GM12873 (cell line): ENCODE data around the gene SMPD1.

Experiments used
- TF ChIP-seq, protein P1 (sequence below): IDR thresholded peaks from 2 replicates; pipeline ENCODE4 v1.5.1; 2012; ENCODE audit warnings: low read depth, mild to moderate bottlenecking, moderate library complexity, low read length, control low read depth; ENCODE audit not compliant: insufficient read depth; ENCODE audit errors: missing control alignments

SMPD1 gene

DNA sequence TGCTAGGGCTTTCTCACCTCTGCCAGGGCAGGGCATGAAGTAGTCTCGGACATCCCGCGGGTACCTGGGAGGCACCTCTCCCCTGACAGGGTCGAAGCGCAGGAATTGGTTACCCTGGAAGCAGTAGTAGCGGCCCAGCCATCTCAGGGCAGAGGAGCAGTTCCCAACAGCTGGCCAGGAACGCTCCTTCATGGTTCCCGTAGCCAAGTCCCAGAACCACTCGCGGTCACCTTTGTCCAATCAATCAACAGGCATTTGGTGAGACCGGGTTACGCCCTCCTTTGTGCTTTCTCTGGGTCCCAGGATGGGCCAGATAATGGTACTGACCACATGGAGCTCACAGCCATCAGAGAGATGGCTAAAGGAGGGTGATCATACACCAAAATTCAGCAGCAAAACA lies 47.1 kb downstream of the SMPD1 start:
- TF ChIP-seq, protein P1, sequence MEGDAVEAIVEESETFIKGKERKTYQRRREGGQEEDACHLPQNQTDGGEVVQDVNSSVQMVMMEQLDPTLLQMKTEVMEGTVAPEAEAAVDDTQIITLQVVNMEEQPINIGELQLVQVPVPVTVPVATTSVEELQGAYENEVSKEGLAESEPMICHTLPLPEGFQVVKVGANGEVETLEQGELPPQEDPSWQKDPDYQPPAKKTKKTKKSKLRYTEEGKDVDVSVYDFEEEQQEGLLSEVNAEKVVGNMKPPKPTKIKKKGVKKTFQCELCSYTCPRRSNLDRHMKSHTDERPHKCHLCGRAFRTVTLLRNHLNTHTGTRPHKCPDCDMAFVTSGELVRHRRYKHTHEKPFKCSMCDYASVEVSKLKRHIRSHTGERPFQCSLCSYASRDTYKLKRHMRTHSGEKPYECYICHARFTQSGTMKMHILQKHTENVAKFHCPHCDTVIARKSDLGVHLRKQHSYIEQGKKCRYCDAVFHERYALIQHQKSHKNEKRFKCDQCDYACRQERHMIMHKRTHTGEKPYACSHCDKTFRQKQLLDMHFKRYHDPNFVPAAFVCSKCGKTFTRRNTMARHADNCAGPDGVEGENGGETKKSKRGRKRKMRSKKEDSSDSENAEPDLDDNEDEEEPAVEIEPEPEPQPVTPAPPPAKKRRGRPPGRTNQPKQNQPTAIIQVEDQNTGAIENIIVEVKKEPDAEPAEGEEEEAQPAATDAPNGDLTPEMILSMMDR, result no peak

DNA sequence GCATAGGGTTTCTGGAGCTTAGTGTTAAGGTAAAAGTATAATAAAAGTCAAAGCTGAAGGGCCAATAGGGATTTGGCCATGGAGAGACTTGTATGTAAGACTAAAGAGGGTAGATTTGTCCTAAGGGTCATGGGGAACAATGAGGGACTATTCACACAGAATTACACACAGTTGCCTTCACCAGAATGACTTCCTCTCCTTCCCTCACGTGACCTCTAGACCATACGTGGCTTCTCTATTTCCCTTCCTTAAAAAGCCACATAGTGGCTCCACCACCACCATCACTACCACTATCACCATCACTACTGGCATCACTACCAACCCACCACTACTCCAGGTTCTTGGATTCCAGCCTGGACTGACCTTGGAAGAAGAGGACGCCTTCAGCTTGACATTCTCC lies 47.7 kb downstream of the SMPD1 start:
- TF ChIP-seq, protein P1, result no peak

DNA sequence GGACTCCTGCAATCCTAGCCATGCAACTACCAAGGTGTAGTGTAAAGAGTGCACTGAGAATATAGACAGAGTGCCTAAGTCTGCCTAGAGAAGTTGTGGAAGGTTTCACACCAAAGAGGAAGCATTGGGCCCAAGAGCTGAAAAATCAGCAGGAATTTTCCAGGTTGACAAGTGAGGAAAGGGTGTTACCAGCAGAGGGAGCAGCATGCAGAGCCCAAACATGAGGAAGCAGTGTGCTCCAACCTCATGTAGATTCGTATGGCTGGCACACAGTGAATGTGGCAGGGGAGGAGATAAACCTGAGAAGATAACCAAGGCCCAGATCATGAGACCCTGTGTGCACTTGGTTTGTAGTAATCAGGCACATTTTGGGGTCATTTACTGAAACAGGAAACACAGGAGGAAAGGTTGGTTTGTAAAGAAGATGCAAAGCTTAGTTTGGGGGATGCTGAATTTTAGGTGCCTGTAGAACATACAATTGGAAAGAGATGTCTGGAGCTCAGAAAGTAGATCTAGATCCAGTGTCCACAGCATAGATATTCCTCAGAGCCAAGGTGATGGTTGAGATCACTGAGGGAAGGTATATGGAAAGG lies 48.8 kb downstream of the SMPD1 start:
- TF ChIP-seq, protein P1, result peak; percentile 74

DNA sequence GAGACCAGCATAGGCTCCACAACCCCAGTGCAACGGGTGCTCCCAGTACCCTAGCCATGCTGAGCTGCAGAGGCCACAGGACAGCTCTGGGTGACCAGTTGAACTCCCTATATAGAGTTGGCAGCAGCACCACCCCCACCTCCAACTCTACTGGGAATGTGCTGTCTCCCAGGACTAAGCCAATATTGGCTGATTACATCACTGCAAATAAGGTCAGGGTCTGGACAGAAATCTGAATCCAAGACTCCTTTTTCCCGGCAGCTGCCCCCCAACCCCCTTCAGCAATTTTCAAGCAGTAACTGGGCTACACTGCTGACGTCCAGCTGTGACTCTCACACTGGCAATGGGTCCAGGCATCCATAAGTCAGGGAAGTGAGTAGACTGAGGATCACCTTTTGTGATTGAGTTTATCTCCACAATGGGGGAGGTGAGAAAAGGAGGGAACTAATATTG lies 50.7 kb downstream of the SMPD1 start, which contains the start of gene HPX:
Gene HPX (minus strand): TSS at position 82 of the 453 bp plus-strand sequence. CDS start 24 bp downstream, at position 58.
- TF ChIP-seq, protein P1, result no peak

DNA sequence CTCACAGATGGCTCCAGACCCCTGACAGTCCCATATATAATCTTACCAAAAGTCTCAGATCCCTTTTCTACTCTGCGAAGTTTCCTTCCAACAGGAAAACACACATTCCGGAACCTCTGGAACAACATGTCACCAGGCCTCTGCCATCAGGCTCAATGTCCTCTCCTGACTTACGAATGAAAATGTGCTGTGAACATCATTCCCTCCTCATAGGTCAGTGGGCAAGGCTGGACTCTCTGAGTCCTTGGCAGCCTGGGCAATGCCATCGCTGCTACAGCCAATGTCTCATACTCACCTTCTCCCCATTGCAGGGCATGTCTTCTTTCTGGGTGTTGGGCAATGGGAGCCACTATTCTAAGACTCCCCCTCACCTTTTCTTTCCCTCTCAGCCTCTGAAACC lies 52.2 kb downstream of the SMPD1 start:
- TF ChIP-seq, protein P1, result no peak

DNA sequence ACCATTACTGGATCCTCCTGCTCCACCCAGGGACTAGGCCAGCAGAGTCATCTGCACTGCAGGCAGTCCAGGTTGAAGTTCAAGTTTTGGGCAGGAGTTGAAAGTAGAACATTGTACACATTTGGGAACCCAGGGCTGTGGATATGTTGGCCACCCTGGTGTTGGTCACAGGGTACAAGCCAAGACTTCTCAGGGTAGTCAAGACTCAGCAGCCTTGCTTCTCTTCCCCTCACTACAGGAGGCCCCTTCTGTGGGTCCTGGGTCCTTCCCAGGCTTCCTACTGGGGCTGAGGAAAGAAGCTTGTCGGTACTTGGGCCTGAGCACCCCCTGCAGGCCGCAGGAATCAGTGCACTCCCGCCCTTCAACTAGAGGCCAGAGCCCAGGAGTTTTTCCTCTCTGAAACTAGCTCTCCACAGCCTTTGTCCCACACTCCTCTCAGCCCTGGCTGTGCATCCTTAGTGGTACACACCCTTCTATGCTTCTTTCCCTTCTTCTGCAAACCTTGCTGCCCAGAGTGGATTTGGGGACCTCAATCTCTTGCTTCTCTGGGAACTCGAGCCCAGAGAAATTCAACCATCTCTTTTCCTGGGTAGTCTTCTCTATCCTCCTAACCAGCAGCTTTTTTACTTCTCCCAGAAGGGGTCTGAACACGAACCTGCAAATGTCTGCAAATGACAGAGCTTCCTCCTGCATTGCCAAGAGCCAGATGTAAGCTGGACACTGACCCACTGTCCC lies 53.2 kb downstream of the SMPD1 start:
- TF ChIP-seq, protein P1, result peak; percentile 96
